Measurements from ENCODE around the gene KLHL29. TPM values are rescaled to one million over a fixed set of nuclear protein-coding genes. Genes with fewer than 3 reads are reported as not detected.

KLHL29 gene
- total and polyA plus RNA-seq, 10 of the 15 experiments (the other 5 are each of a cell fraction or from before 2014, with no cell fraction given), result 1.4 to 19.5 (median 6.1) TPM

GRCh38 chr2:23522726-23523372 is 137.9 kb downstream of the KLHL29 start:
- H3K9ac ChIP-seq (ENCODE audit: control insufficient read depth, insufficient read depth, low read length), result no peak overlapping the region
- H3K4me2 ChIP-seq (ENCODE audit: control insufficient read depth, insufficient read depth), result no peak overlapping the region
- CTCF ChIA-PET, result no interaction called here
- DNase-seq (ENCODE audit: low read depth, low spot score), result no peak
- RAD21 ChIA-PET (ENCODE audit: unreplicated experiment), result no interaction called here
- in situ Hi-C loops (cut with MboI) (no loop called here), intact Hi-C loops (cut with micrococcal nuclease; ENCODE audit: unreplicated experiment) (no loop called here)
- H3K4me3 ChIP-seq, result no peak overlapping the region
- no peak for ATAC-seq
- SMC1A ChIA-PET (ENCODE audit: uncharacterized antibody, unreplicated experiment), result no interaction called here
- TF ChIP-seq NR2C1 (IDR thresholded peaks at IDR 0.05), result no peak
- no peak for TF ChIP-seq RCOR1 (conservative IDR thresholded peaks at IDR 0.05; ENCODE audit: low read depth, low read length)
- TF ChIP-seq SREBF1 (IDR thresholded peaks at IDR 0.05; ENCODE audit: low read length), result no peak
- no peak for TF ChIP-seq CREM (IDR thresholded peaks at IDR 0.05; ENCODE audit: low read depth)
- POLR2A ChIA-PET, result no interaction called here
- no TSS peak for BruUV-seq (replicated peaks)
- no peak overlapping the region for H2AFZ ChIP-seq (ENCODE audit: control insufficient read depth, low read depth, low read length)
- FAIRE-seq, result no peak
- no peaks in the 10 kb centered on the region for H4K20me1 ChIP-seq (ENCODE audit: control insufficient read depth, insufficient read depth)
- no peaks in the 10 kb centered on the region for H3K27me3 ChIP-seq (replicated peaks in 1 of 2; ENCODE audit: control insufficient read depth in 2 of 2, insufficient read depth in 2 of 2, low read length in 1 of 2)
- H3K79me2 ChIP-seq (ENCODE audit: control insufficient read depth, insufficient read depth, low read length), result no peaks in the 10 kb centered on the region
- no peaks in the 10 kb centered on the region for H3K4me1 ChIP-seq (ENCODE audit: control insufficient read depth, insufficient read depth, low read length)
- 73% methylated on average over 15 of the region's 15 CpGs for WGBS (ENCODE audit: insufficient coverage, insufficient replicate concordance, low lambda C conversion rate, missing lambda C conversion rate)
- no peaks in the 10 kb centered on the region for H3K9me3 ChIP-seq (replicated peaks; ENCODE audit: control insufficient read depth, insufficient read depth, low read length)
- H3K27ac ChIP-seq (ENCODE audit: control insufficient read depth, insufficient read depth), result no peak overlapping the region
- no peaks in the 10 kb centered on the region; a peak in 1 of 4 replicates for H3K36me3 ChIP-seq (ENCODE audit: control insufficient read depth in 2 of 2, insufficient read depth in 2 of 2, low read length in 1 of 2)

GRCh38 chr2:23523373-23524260 is 138.6 kb downstream of the KLHL29 start:
- H3K36me3 ChIP-seq (ENCODE audit: control insufficient read depth in 2 of 2, insufficient read depth in 2 of 2, low read length in 1 of 2), result no peaks in the 10 kb centered on the region; a peak in 1 of 4 replicates
- H2AFZ ChIP-seq (ENCODE audit: control insufficient read depth, low read depth, low read length), result no peak overlapping the region
- intact Hi-C loops (cut with micrococcal nuclease; ENCODE audit: unreplicated experiment), result no loop called here
- H3K27me3 ChIP-seq (replicated peaks in 1 of 2; ENCODE audit: control insufficient read depth in 2 of 2, insufficient read depth in 2 of 2, low read length in 1 of 2), result no peaks in the 10 kb centered on the region
- H3K9me3 ChIP-seq (replicated peaks; ENCODE audit: control insufficient read depth, insufficient read depth, low read length), result no peaks in the 10 kb centered on the region
- H3K79me2 ChIP-seq (ENCODE audit: control insufficient read depth, insufficient read depth, low read length), result no peaks in the 10 kb centered on the region
- RAD21 ChIA-PET (ENCODE audit: unreplicated experiment), result no interaction called here
- in situ Hi-C loops (cut with MboI), result no loop called here
- no peak overlapping the region for H3K4me2 ChIP-seq (ENCODE audit: control insufficient read depth, insufficient read depth)
- no peak for ATAC-seq
- H3K4me1 ChIP-seq (ENCODE audit: control insufficient read depth, insufficient read depth, low read length), result no peaks in the 10 kb centered on the region
- FAIRE-seq, result no peak
- SMC1A ChIA-PET (ENCODE audit: uncharacterized antibody, unreplicated experiment), result no interaction called here
- H3K27ac ChIP-seq (ENCODE audit: control insufficient read depth, insufficient read depth), result no peak overlapping the region
- WGBS (ENCODE audit: insufficient coverage, insufficient replicate concordance, low lambda C conversion rate, missing lambda C conversion rate), result 82% methylated on average over 19 of the region's 20 CpGs
- POLR2A ChIA-PET, result no interaction called here
- H3K9ac ChIP-seq (ENCODE audit: control insufficient read depth, insufficient read depth, low read length), result no peak overlapping the region
- BruUV-seq (replicated peaks), result no TSS peak
- CTCF ChIA-PET, result no interaction called here
- DNase-seq (ENCODE audit: low read depth, low spot score), result no peak
- no peak overlapping the region for H3K4me3 ChIP-seq
- H4K20me1 ChIP-seq (ENCODE audit: control insufficient read depth, insufficient read depth), result no peaks in the 10 kb centered on the region
- no peak for TF ChIP-seq NR2C1 (IDR thresholded peaks at IDR 0.05)
- no peak for TF ChIP-seq TBL1XR1 (IDR thresholded peaks at IDR 0.05; ENCODE audit: low read depth, low read length)
- TF ChIP-seq ZNF622 (IDR thresholded peaks at IDR 0.05), result no peak
- no peak for TF ChIP-seq IRF4 (IDR thresholded peaks at IDR 0.05; ENCODE audit: low read depth, low read length)
- no peak for TF ChIP-seq USF2 (IDR thresholded peaks at IDR 0.05; ENCODE audit: borderline replicate concordance, low read depth, low read length)
- no peak for TF ChIP-seq BHLHE40 (IDR thresholded peaks at IDR 0.05; ENCODE audit: borderline replicate concordance in 1 of 2, low read depth in 2 of 2, low read length in 1 of 2)
- no peak for TF ChIP-seq NR2C2 (IDR thresholded peaks at IDR 0.05; ENCODE audit: borderline replicate concordance, control insufficient read depth, insufficient read length, low read depth)
- TF ChIP-seq MEF2A (IDR thresholded peaks at IDR 0.05; ENCODE audit: insufficient read depth, low read depth, low read length), result no peak
- TF ChIP-seq CEBPZ (IDR thresholded peaks at IDR 0.05; ENCODE audit: low read depth, low read length), result no peak
- no peak for TF ChIP-seq SREBF2 (IDR thresholded peaks at IDR 0.05; ENCODE audit: low read length)
